GM12874 (cell line): ENCODE results near the gene LRMDA.

Source experiments
- TF ChIP-seq, protein P1 (sequence below): IDR thresholded peaks from 2 replicates; pipeline ENCODE4 v1.5.1; 2011; ENCODE audit warnings: low read depth, mild to moderate bottlenecking, control low read depth, low read length, moderate library complexity; ENCODE audit not compliant: insufficient read depth

LRMDA gene

DNA sequence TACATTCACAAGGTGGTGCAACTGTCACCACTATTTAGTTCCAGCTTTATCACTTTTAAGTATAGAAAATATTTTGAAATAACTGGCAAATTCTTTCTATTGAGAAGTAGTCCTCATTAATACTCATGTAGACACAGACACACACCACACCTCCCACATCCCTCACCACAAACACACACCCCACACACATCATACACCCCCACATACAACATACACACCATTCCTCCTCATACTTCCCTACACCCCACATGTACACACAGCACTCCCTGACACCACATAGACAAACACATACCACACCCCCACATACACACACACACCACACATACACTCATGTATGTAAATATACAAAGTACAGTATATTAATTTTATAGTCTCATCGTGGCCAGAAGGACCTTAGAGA, 178.8 kb downstream of the LRMDA start:
- TF ChIP-seq, protein P1, sequence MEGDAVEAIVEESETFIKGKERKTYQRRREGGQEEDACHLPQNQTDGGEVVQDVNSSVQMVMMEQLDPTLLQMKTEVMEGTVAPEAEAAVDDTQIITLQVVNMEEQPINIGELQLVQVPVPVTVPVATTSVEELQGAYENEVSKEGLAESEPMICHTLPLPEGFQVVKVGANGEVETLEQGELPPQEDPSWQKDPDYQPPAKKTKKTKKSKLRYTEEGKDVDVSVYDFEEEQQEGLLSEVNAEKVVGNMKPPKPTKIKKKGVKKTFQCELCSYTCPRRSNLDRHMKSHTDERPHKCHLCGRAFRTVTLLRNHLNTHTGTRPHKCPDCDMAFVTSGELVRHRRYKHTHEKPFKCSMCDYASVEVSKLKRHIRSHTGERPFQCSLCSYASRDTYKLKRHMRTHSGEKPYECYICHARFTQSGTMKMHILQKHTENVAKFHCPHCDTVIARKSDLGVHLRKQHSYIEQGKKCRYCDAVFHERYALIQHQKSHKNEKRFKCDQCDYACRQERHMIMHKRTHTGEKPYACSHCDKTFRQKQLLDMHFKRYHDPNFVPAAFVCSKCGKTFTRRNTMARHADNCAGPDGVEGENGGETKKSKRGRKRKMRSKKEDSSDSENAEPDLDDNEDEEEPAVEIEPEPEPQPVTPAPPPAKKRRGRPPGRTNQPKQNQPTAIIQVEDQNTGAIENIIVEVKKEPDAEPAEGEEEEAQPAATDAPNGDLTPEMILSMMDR: no peak

DNA sequence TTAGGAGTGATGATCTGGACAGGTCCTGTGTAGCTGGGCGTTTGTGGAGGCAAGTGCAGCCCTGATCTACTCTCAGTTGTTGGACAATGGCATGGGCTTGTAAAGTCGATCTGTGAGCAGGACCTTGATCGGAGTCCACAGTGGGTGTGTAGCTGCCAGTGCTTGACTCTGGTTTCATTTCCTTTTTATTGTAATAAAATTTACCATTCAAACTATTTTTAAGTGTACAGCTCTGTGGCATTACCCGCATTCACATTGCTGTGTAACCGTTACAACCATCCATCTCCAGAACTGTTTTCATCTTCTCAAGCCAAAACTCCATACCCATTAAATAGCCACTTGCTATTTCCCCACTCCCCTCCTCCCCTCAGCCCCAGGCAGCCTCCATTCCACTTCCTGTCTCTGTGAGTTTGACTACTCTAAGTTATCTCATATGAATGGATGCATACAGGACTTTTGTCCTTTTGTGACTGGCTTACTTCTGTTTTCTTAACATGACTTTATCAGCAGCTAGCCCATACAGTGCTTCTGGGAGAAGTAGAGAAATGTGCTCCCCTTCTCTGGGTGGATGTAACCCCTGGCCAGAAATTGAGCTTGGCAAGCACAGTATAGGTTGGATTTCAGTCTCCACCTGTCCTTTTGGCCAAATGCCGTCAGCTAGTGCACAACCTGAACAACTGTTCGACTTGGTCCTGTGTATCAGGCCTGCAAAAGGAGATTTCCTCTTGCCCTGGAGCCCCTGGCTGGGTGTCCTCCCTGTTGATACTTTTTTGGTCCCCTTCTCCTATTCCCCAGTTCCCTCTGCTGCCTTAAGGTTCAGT, 180.0 kb downstream of the LRMDA start:
- TF ChIP-seq, protein P1: no peak

DNA sequence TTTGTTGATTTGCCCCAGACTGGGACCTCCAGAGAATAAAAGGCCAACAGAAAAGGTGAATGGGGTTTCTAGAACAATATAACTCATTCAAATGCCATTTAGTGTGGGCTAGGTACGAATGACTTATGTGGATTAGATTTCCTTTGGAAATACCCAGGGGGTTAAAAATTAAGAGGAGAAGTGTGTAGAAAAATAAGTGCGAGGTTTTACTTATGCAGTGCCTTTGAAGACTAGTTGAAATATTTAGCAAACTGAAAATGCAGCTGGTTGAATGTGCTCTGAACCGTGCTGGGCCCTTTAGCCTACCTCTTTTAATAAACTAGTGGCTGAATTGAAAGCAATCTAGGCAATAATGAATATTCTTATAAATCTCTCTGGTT, 180.6 kb downstream of the LRMDA start:
- TF ChIP-seq, protein P1: no peak

DNA sequence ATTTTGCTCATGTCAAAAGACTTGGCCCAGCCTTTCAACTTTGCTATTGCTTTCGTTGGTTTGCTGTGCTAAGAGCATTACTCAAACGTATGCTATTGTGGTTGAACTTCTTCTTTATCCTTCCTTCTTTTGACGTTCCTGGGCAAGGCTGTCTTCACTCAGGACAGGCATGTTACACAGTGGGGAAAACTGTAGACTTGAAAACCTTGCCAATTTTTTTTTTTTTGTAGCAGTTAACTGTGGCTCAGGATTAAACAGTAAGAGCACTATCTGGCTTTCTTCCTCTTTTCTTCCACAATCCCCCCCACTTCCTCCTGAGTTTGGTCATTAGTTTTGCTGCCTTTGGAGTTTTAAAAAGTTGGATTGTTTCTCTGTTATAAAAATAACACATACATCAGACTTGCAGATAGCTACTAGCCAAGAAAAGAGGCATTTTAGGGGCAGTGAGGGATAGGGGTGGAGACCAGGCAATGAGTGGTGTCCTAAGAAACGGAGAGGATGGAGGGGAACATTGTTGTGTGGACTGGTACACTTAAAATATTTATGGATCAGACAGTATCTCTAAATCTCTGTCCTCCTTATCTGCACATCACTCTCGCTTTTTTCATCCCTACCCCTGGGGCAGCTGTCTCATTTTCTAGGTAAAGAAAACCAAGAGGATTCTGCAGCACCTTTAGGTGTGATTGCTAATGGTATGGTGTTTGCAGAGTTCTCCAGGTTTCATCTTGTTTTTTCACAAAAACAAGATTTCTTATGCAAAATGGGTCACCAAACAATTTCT, 181.7 kb downstream of the LRMDA start:
- TF ChIP-seq, protein P1: no peak

DNA sequence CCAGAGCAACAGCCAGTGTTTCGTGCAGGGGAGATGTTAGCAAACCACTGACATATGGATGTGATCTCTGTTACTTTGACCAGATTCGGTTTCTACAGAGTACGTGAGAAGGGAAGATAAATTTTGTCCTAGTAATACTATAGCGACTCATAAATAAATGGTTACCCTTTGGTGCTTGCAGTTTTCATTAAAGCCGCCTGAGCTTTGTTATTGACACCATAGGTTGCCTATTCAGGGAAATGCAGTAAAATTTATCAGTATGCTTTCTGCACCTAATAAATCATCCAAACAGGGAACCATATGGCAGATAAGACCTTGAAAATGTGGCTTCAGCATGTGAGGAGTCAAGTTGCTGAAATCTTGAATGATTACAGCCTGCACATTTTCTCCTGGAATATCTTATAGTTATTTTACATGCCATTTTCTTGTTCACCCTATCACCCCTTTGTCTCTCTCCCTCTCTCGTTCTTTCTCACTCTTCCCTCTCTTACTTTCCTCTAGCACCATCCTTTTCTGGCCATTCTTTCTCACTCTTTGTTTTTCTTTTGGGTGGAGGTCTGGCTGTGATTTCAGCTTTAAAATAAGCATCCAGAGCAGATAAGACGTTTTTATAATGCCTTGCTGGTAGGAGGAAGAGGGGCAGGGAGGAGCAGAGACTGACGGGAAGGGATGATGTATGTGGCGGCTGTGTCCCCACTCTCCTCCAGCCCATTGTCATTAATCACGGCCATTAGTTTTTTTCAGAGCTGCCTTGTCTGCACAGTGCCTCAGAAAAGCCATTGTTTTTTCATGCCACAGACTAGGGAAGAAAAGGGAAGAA, 182.5 kb downstream of the LRMDA start:
- TF ChIP-seq, protein P1: no peak

DNA sequence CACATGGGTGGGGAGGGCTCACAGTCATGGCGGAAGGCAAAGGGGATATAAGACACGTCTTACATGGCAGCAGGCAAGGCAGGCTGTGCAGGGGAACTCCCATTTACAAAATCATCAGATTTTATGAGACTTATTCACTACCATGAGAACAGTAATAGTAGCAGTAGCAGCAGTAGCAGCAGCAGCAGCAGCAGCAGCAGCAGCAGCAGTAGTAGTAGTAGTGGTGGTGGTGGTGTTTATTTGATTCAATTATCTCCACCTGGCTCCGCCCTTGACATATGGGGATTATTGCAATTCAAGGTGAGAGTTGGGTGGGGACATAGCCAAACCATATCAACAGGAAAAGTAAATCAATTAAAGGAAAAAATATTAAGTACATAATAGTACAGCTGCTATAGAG, 184.7 kb downstream of the LRMDA start:
- TF ChIP-seq, protein P1: no peak

DNA sequence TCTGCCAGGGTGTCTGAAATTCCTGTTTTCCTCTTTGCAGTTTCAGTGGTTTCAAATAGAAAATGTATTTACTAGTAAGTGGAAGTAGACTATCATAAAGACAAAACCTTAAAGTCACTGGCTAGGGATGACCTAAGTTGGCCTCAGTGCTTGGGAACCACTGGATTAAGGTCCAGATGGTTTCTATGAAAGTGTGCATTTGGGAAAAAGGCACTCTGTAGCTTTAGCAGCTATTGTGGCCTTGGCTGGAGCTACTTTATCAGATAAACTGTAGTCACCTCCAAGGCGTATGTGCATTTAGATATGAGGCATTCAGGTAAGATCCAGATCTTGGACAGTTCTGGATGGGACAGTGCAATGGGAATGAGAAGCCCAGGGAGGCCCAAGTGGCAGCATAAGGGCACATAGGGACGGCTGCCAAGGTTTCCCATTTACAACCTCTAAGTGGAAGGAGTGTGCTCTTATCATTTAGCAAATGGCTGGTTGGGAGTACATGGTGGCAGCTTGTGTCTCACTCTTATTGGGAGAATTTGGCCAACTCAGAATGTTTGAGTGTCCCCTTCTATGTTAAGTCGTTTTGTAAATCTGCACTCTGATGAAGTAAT, 185.6 kb downstream of the LRMDA start:
- TF ChIP-seq, protein P1: no peak
